KOPT-K1 (cell line): ENCODE results near the gene VGLL2.

ENCODE experiments used
- H3K27ac ChIP-seq: fragments of 200-600 bp; sonication (generic); 2 replicates; pipeline ENCODE4 v1.5.1; 2016; ENCODE audit warnings: antibody characterized with exemption, mild to moderate bottlenecking, low read depth, low read length; ENCODE audit not compliant: poor library complexity, severe bottlenecking
- H3K36me3 ChIP-seq: fragments of 200-600 bp; sonication (generic); 2 replicates; pipeline ENCODE4 v1.5.1; 2017; ENCODE audit warnings: antibody characterized with exemption, mild to moderate bottlenecking, low read length, moderate library complexity; ENCODE audit not compliant: insufficient read depth
- H3K9me3 ChIP-seq: fragments of 200-600 bp; sonication (generic); 2 replicates; pipeline ENCODE4 v1.5.1; 2017; ENCODE audit warnings: antibody characterized with exemption, low read length, mild to moderate bottlenecking; ENCODE audit not compliant: insufficient read depth, poor library complexity, severe bottlenecking

Gene VGLL2

GRCh38 chr6:117264369-117264691, 1.0 kb upstream of the VGLL2 start:
- no peaks in the 10 kb centered on the region for H3K9me3 ChIP-seq
- no peaks in the 10 kb centered on the region for H3K36me3 ChIP-seq

DNA sequence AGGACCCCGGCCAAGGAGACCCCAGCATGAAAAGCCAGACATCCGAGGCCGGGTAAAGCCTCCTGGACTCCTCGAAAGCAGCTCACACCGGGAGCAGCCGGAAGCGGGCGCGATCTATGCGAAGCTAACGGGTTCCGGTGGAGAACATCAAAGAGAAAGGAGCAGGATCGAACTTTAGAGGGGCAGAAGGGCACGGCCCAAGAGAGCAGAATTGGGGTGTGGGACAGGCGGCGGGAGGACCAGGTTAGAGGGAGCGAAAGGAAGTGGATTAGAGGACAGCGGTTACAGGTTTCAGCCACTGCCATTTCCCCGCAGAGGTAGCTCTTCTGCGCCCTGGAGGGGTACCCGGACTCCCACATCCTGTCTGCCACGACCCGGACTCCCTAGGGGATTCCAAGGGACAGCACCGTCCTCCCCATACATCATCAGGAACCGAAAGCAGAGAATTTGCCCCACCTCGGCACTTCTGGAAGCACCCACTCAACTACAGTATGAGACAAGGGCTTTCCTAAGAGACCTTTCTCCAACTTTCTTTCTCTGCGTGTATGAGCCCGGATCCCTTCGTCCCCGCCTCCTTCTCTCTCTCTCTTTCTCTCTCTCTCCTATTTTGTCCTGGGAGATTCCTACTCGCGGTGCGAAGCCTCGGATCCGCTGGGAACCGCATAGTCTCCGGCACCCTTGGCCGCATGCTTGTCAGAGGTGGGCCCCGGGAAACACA, 507 bp upstream of the VGLL2 start:
- Histone ChIP-seq H3K36me3 (no peaks in the 10 kb centered on the region), H3K9me3 (no peaks in the 10 kb centered on the region), H3K27ac (no peak overlapping the region)

More at GRCh38 chr6:117264369-117264691, 1.0 kb upstream of the VGLL2 start:
- H3K27ac ChIP-seq = no peak overlapping the region

DNA sequence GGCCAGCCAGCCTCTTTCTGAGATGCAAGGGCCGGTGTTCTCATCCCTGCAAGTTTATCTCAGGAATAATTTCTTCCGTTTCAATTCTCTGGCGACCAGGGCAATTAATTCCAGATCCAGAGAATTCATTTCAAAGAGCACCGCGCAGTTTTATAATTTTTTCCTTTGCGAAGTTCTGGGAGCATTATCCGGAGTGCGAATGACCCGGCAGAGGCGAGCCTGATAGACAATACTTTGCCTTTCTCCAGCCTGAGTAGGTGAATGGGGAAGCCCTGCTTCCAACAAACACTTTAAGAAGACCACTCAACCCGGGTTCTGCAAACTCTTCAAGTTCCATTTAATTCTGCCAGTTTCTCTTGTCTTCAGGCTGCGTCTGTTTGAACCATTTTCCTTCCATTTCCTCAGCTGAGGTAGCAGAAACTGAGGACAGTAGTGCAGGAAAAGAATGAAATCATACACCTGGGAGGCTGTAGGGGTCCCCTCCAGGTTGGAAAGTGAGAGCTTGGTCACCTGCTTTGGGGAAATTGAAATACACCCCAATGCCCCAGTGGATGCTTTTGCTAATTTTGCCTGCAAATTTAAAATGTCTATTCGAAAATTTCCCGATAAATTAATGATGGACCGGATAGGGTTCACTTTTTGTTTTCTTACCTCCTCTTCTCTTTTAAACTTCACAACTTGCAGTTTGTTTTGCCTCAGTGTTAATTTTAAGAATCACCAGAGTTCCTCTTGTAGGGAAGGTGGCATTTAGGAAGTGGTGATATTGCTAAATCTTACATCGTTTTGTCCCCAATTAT, 1.1 kb downstream of the VGLL2 start:
- Histone ChIP-seq H3K27ac (no peak overlapping the region), H3K36me3 (no peaks in the 10 kb centered on the region), H3K9me3 (no peaks in the 10 kb centered on the region)

- Histone ChIP-seq H3K27ac (no peak overlapping the region), H3K9me3 (no peaks in the 10 kb centered on the region), H3K36me3 (no peaks in the 10 kb centered on the region)
Observed at GRCh38 chr6:117267054-117267347, 1.6 kb downstream of the VGLL2 start.

- H3K9me3 ChIP-seq = no peaks in the 10 kb centered on the region
- H3K36me3 ChIP-seq = no peaks in the 10 kb centered on the region
- H3K27ac ChIP-seq = no peak overlapping the region
Observed at GRCh38 chr6:117267766-117268534, 2.6 kb downstream of the VGLL2 start.

- Histone ChIP-seq H3K9me3 (no peaks in the 10 kb centered on the region), H3K27ac (no peak overlapping the region), H3K36me3 (no peaks in the 10 kb centered on the region)
Observed at GRCh38 chr6:117268924-117269323, 3.6 kb downstream of the VGLL2 start.

DNA sequence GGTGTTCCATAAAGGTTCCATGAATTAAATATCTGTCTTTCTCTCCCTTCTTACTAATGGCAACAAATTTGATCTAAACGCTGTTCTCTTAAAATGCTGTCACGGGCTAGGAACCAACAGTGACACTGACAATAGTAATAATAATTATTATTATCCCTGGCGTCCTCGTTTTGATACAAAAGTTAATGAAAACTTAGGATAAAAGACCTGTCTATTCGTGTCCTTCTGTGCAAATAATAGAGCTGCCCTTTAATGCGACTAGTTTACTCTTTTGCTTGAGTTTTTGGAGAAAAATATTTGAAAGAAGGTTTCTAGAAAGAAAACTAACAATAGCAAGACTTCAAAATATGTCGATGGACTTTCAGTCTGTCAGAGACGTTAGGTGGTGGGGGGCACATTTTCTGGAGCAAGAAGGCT, 4.3 kb downstream of the VGLL2 start:
- H3K36me3 ChIP-seq = no peaks in the 10 kb centered on the region
- H3K27ac ChIP-seq = no peak overlapping the region

DNA sequence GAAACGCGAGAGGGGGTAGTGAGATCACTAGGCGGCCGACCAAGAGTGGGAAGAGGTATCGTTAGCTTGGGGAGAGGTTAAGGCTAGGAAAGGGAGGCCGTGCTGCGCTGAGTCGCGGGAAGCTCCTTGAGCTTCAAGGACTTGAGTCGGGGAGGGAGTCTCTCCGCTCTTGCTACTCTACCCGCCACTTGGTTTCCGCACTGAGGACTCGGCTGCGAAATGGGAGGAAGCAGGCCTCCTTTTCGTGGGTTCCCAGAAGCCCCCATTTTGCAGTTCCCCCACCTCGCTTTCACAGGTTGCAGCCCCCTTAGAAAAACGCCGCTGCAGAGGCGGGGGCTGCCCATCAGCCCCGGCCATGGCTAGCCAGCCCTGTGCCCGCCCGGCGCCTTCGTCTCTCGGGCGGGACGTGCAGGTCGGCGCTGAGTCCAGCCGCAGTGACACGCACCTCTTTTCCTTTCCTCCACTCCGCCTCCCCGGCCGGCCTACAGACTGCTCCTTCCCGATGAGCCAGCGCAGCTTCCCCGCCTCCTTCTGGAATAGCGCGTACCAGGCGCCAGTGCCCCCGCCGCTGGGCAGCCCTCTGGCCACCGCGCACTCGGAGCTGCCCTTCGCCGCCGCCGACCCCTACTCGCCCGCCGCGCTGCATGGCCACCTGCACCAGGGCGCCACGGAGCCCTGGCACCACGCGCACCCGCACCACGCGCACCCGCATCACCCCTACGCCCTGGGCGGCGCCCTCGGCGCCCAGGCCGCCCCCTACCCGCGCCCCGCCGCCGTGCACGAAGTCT, 4.9 kb downstream of the VGLL2 start:
- H3K27ac ChIP-seq = no peak overlapping the region
- no peaks in the 10 kb centered on the region for H3K36me3 ChIP-seq
- no peaks in the 10 kb centered on the region for H3K9me3 ChIP-seq

More for the DNA sequence above, 4.3 kb downstream of the VGLL2 start:
- no peaks in the 10 kb centered on the region for H3K9me3 ChIP-seq

GRCh38 chr6:117270843-117271507, 5.6 kb downstream of the VGLL2 start:
- Histone ChIP-seq H3K9me3 (no peaks in the 10 kb centered on the region), H3K36me3 (no peaks in the 10 kb centered on the region)

DNA sequence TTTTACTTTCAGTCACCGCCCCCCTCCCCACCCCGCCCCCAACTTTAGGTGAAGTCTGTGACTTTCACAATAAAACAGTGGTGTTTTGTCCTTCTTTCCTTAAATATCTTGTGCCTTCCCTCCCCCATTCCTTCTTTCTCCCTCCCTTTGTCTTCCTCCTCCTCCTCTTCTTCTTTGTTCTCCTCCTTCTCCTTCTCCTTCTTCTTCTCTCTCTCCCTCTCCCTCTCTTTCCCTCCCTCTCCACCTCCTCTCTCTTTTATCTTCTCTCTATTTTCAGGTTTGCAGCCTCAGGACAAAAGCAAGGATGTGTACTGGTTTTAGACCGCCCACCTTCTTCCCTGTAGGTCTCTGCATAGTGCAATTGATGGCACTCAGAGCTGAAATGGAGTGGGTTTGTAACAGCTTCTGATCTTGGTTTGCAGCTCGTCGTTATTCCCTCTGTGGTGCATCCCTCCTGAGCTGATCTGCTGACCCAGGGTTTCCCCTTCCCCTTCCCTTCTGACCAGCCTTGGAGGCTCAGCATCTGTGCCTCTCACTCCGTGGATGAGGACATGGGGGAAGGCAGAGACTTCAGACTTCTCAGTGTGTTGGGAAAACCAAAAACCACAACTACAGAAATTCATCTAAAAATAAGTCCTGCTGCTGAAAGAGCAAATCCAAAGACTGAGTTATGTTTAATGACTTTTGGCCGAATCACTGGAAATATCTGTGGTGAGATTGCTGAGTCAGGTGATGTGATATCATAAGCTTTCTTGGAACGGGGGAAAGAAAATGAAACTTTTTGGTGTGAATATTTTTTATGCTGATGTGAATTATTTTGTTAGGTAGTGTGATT, 6.9 kb downstream of the VGLL2 start:
- Histone ChIP-seq H3K36me3 (no peaks in the 10 kb centered on the region), H3K9me3 (no peaks in the 10 kb centered on the region), H3K27ac (no peak overlapping the region)

More at GRCh38 chr6:117270843-117271507, 5.6 kb downstream of the VGLL2 start:
- H3K27ac ChIP-seq = no peak overlapping the region

DNA sequence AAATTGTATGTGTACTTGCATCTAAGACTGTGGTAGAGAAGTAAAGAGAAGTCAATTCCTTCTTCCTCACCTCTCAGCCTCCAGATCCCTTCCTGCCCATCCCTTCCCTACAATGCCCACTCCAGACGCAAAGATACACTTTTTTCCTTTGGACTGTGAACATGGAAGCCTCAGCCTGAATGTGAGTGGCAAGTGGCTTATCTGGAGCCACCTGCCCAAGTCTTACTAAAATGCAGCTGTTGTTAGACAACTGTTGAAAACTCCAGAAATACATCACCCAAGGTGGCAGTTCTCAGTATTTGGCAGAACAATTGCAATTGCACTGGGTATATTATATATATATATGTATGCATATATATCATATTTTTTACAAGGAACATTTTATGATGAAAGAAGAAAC, 7.5 kb downstream of the VGLL2 start:
- no peaks in the 10 kb centered on the region for H3K9me3 ChIP-seq
- H3K36me3 ChIP-seq = no peaks in the 10 kb centered on the region
- H3K27ac ChIP-seq = no peak overlapping the region

DNA sequence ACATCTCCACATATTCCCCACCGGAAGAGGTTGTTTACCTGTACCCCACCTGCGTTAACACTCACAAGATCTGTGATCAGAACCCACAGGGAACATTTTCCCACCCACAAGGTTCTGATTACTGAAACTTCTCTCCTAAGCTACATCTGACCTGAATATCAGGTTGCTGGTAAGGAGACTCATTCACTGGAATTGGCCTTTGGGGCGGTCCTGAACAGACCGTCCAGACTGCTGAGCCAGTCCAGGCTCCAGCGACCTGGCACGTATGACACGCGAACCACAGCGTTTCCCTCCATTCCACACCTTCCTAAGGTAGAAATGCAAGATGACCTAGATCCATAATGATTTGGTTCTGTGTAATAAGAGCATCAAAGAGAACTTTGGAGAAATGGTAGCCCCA, 9.8 kb downstream of the VGLL2 start:
- H3K9me3 ChIP-seq = no peaks in the 10 kb centered on the region
- no peak overlapping the region for H3K27ac ChIP-seq
- no peaks in the 10 kb centered on the region for H3K36me3 ChIP-seq

GRCh38 chr6:117275711-117276110, 10.4 kb downstream of the VGLL2 start:
- Histone ChIP-seq H3K9me3 (no peaks in the 10 kb centered on the region), H3K36me3 (no peaks in the 10 kb centered on the region), H3K27ac (no peak overlapping the region)
